Hepatocyte (in vitro differentiated cells): Measurements from ENCODE around the gene ZNF138. TPM values are rescaled to one million over a fixed set of nuclear protein-coding genes. Genes with fewer than 3 reads are reported as not detected.

Experiments
- DNase-seq: peaks from one replicate; pipeline ENCODE4 v3.0.0-alpha.2; 2016; ENCODE audit warnings: low spot score
- H2AFZ ChIP-seq: fragments of 200-600 bp; sonication (generic); 2 replicates; pipeline ENCODE4 v1.6.0; 2016; ENCODE audit warnings: antibody characterized with exemption, mild to moderate bottlenecking
- H3K27ac ChIP-seq: fragments of 200-600 bp; sonication (generic); 2 replicates; pipeline ENCODE4 v1.5.1; 2016; ENCODE audit warnings: mild to moderate bottlenecking
- H3K27me3 ChIP-seq: fragments of 200-600 bp; sonication (generic); 2 replicates; pipeline ENCODE4 v1.6.1; 2016
- H3K36me3 ChIP-seq: fragments of 200-600 bp; sonication (generic); replicated peaks from 2 replicates; pipeline ENCODE4 v1.5.1; 2016; ENCODE audit warnings: low read depth; ENCODE audit not compliant: insufficient read depth
- H3K4me1 ChIP-seq: fragments of 200-600 bp; sonication (generic); 2 replicates; pipeline ENCODE4 v1.5.1; 2016; ENCODE audit warnings: mild to moderate bottlenecking, moderate library complexity; ENCODE audit not compliant: insufficient read depth
- H3K4me2 ChIP-seq: fragments of 200-600 bp; sonication (generic); 2 replicates; pipeline ENCODE4 v1.6.0; 2016
- H3K4me3 ChIP-seq: fragments of 200-600 bp; sonication (generic); 2 replicates; pipeline ENCODE4 v1.5.1; 2016; ENCODE audit warnings: mild to moderate bottlenecking
- H3K79me2 ChIP-seq: fragments of 200-600 bp; sonication (generic); 2 replicates; pipeline ENCODE4 v1.6.0; 2017; ENCODE audit warnings: mild to moderate bottlenecking
- H3K9me2 ChIP-seq: fragments of 200-600 bp; sonication (generic); replicated peaks from 2 replicates; pipeline ENCODE4 v1.6.0; 2017; ENCODE audit warnings: mild to moderate bottlenecking; ENCODE audit not compliant: insufficient read depth
- H3K9me3 ChIP-seq: fragments of 200-600 bp; sonication (generic); 2 replicates; pipeline ENCODE4 v1.5.1; 2016; ENCODE audit warnings: low read depth, mild to moderate bottlenecking
- H4K20me1 ChIP-seq: fragments of 200-600 bp; sonication (generic); 2 replicates; pipeline ENCODE4 v1.6.0; 2016; ENCODE audit warnings: mild to moderate bottlenecking; ENCODE audit not compliant: insufficient read depth, poor library complexity, severe bottlenecking
- CTCF ChIP-seq: fragments of 200-600 bp; sonication (generic); IDR thresholded peaks from 2 replicates; pipeline ENCODE4 v1.5.1; 2016; ENCODE audit warnings: antibody characterized with exemption, mild to moderate bottlenecking; ENCODE audit not compliant: poor library complexity
- EZH2 ChIP-seq: fragments of 200-600 bp; sonication (generic); IDR thresholded peaks from 2 replicates; pipeline ENCODE4 v1.6.1; 2016; ENCODE audit warnings: antibody characterized with exemption, mild to moderate bottlenecking, borderline replicate concordance
- EZH2phosphoT487 ChIP-seq: fragments of 200-600 bp; sonication (generic); IDR thresholded peaks from one replicate; pipeline ENCODE4 v1.6.1; 2018; ENCODE audit warnings: antibody characterized with exemption, mild to moderate bottlenecking, low read depth, moderate library complexity; ENCODE audit not compliant: unreplicated experiment, severe bottlenecking
- WGBS: methylation state at CpG from one replicate; pipeline ENCODE4 v1.1.6; 2016; ENCODE audit warnings: low lambda C conversion rate; ENCODE audit errors: missing lambda C conversion rate; 5-methylcytosine and 5-hydroxymethylcytosine counted together
- polyA plus RNA-seq: library from polyadenylated mRNA; unstranded; fragments of >200 nt; fragmentation: Nextera tagmentation; extraction: Ambion mirVana; gene quantifications from 2 replicates; pipeline ENCODE4 v1.2.1, GENCODE V29; 2016
- total RNA-seq: library from RNA; depleted of rRNA; stranded (reverse); fragments of >200 nt; gene quantifications from 2 replicates; pipeline ENCODE4 v1.2.3, GENCODE V29; 2014

ZNF138 gene
- total and polyA plus RNA-seq, 2 experiments from 2014 or later: 3.8 to 9.6 TPM

- Histone ChIP-seq H3K36me3 (no peaks in the 10 kb centered on the region), H3K27ac (no peak overlapping the region), H4K20me1 (no peaks in the 10 kb centered on the region), H2AFZ (no peak overlapping the region), H3K4me3 (no peak overlapping the region), H3K27me3 (no peaks in the 10 kb centered on the region), H3K4me2 (no peak overlapping the region), H3K9me3 (no peaks in the 10 kb centered on the region), H3K9me2 (no peaks in the 10 kb centered on the region), H3K4me1 (no peaks in the 10 kb centered on the region), H3K79me2 (no peaks in the 10 kb centered on the region)
- DNase-seq: no peak
- 89% methylated on average over 23 of the region's 23 CpGs for WGBS
- TF ChIP-seq EZH2phosphoT487: no peak
- TF ChIP-seq CTCF: no peak
- no peak for TF ChIP-seq EZH2
Measured at GRCh38 chr7:64874562-64875250, 80.5 kb downstream of the ZNF138 start.

GRCh38 chr7:64875258-64875657 is 81.0 kb downstream of the ZNF138 start:
- no peaks in the 10 kb centered on the region for H3K9me2 ChIP-seq
- H4K20me1 ChIP-seq: no peaks in the 10 kb centered on the region
- no peaks in the 10 kb centered on the region for H3K4me1 ChIP-seq
- WGBS: 93% methylated on average over 18 of the region's 18 CpGs
- no peaks in the 10 kb centered on the region for H3K27me3 ChIP-seq
- no peaks in the 10 kb centered on the region for H3K79me2 ChIP-seq
- no peaks in the 10 kb centered on the region for H3K9me3 ChIP-seq
- H3K36me3 ChIP-seq: no peaks in the 10 kb centered on the region
- no peak for DNase-seq
- no peak overlapping the region for H3K4me3 ChIP-seq
- TF ChIP-seq CTCF (no peak), EZH2 (no peak), EZH2phosphoT487 (no peak)
- H3K4me2 ChIP-seq: no peak overlapping the region
- no peak overlapping the region for H2AFZ ChIP-seq
- no peak overlapping the region for H3K27ac ChIP-seq

- Histone ChIP-seq H3K9me3 (no peaks in the 10 kb centered on the region), H3K36me3 (no peaks in the 10 kb centered on the region), H3K27me3 (no peaks in the 10 kb centered on the region), H3K27ac (no peak overlapping the region), H3K4me3 (no peak overlapping the region), H4K20me1 (no peaks in the 10 kb centered on the region), H2AFZ (no peak overlapping the region), H3K79me2 (no peaks in the 10 kb centered on the region), H3K4me2 (no peak overlapping the region), H3K9me2 (no peaks in the 10 kb centered on the region), H3K4me1 (no peaks in the 10 kb centered on the region)
- WGBS: 89% methylated on average over 23 of the region's 23 CpGs
- DNase-seq: no peak
- TF ChIP-seq EZH2phosphoT487: no peak
- TF ChIP-seq CTCF: no peak
- no peak for TF ChIP-seq EZH2
Measured at GRCh38 chr7:64875658-64876406, 81.6 kb downstream of the ZNF138 start.
